Hepatocyte (in vitro differentiated cells): ENCODE results near the gene POMGNT2. TPM values are rescaled to one million over a fixed set of nuclear protein-coding genes. Genes with fewer than 3 reads are reported as not detected.

Experiments
- DNase-seq: peaks from one replicate; pipeline ENCODE4 v3.0.0-alpha.2; 2016; ENCODE audit warnings: low spot score
- H2AFZ ChIP-seq: fragments of 200-600 bp; sonication (generic); 2 replicates; pipeline ENCODE4 v1.6.0; 2016; ENCODE audit warnings: antibody characterized with exemption, mild to moderate bottlenecking
- H3K27ac ChIP-seq: fragments of 200-600 bp; sonication (generic); 2 replicates; pipeline ENCODE4 v1.5.1; 2016; ENCODE audit warnings: mild to moderate bottlenecking
- H3K27me3 ChIP-seq: fragments of 200-600 bp; sonication (generic); 2 replicates; pipeline ENCODE4 v1.6.1; 2016
- H3K36me3 ChIP-seq: fragments of 200-600 bp; sonication (generic); replicated peaks from 2 replicates; pipeline ENCODE4 v1.5.1; 2016; ENCODE audit warnings: low read depth; ENCODE audit not compliant: insufficient read depth
- H3K4me1 ChIP-seq: fragments of 200-600 bp; sonication (generic); 2 replicates; pipeline ENCODE4 v1.5.1; 2016; ENCODE audit warnings: mild to moderate bottlenecking, moderate library complexity; ENCODE audit not compliant: insufficient read depth
- H3K4me2 ChIP-seq: fragments of 200-600 bp; sonication (generic); 2 replicates; pipeline ENCODE4 v1.6.0; 2016
- H3K4me3 ChIP-seq: fragments of 200-600 bp; sonication (generic); 2 replicates; pipeline ENCODE4 v1.5.1; 2016; ENCODE audit warnings: mild to moderate bottlenecking
- H3K79me2 ChIP-seq: fragments of 200-600 bp; sonication (generic); 2 replicates; pipeline ENCODE4 v1.6.0; 2017; ENCODE audit warnings: mild to moderate bottlenecking
- H3K9me2 ChIP-seq: fragments of 200-600 bp; sonication (generic); replicated peaks from 2 replicates; pipeline ENCODE4 v1.6.0; 2017; ENCODE audit warnings: mild to moderate bottlenecking; ENCODE audit not compliant: insufficient read depth
- H3K9me3 ChIP-seq: fragments of 200-600 bp; sonication (generic); 2 replicates; pipeline ENCODE4 v1.5.1; 2016; ENCODE audit warnings: low read depth, mild to moderate bottlenecking
- H4K20me1 ChIP-seq: fragments of 200-600 bp; sonication (generic); 2 replicates; pipeline ENCODE4 v1.6.0; 2016; ENCODE audit warnings: mild to moderate bottlenecking; ENCODE audit not compliant: insufficient read depth, poor library complexity, severe bottlenecking
- EZH2 ChIP-seq: fragments of 200-600 bp; sonication (generic); IDR thresholded peaks from 2 replicates; pipeline ENCODE4 v1.6.1; 2016; ENCODE audit warnings: antibody characterized with exemption, mild to moderate bottlenecking, borderline replicate concordance
- EZH2phosphoT487 ChIP-seq: fragments of 200-600 bp; sonication (generic); IDR thresholded peaks from one replicate; pipeline ENCODE4 v1.6.1; 2018; ENCODE audit warnings: antibody characterized with exemption, mild to moderate bottlenecking, low read depth, moderate library complexity; ENCODE audit not compliant: unreplicated experiment, severe bottlenecking
- WGBS: methylation state at CpG from one replicate; pipeline ENCODE4 v1.1.6; 2016; ENCODE audit warnings: low lambda C conversion rate; ENCODE audit errors: missing lambda C conversion rate; 5-methylcytosine and 5-hydroxymethylcytosine counted together
- polyA plus RNA-seq: library from polyadenylated mRNA; unstranded; fragments of >200 nt; fragmentation: Nextera tagmentation; extraction: Ambion mirVana; gene quantifications from 2 replicates; pipeline ENCODE4 v1.2.1, GENCODE V29; 2016
- total RNA-seq: library from RNA; depleted of rRNA; stranded (reverse); fragments of >200 nt; gene quantifications from 2 replicates; pipeline ENCODE4 v1.2.3, GENCODE V29; 2014
- TF ChIP-seq, protein P1 (sequence below): fragments of 200-600 bp; sonication (generic); IDR thresholded peaks from 2 replicates; pipeline ENCODE4 v1.5.1; 2016; ENCODE audit warnings: antibody characterized with exemption, mild to moderate bottlenecking; ENCODE audit not compliant: poor library complexity

Gene POMGNT2
- total and polyA plus RNA-seq, 2 experiments from 2014 or later: 27.6 to 45.6 TPM

DNA sequence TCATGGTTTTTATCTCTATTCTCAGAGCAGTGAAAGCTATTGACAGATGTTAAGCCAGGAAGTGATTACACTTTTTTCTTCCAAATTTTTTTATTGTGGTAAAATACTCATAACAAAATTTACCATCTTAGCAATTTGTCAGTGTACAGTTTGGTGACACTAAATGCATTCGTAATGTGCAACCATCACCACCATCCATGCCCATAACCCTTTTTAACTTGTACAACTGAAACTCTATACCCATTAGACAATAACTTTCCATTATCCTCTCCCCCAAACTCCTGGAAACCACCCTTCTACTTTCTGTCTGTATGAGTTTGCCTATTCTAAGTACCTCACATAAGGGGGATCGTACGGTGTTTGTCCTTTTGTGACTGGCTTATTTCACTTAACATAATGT lies 15.1 kb upstream of the POMGNT2 start:
- Histone ChIP-seq H3K4me2 (no peak overlapping the region), H3K27ac (no peak overlapping the region), H4K20me1 (no peaks in the 10 kb centered on the region), H3K9me2 (no peaks in the 10 kb centered on the region), H3K9me3 (no peaks in the 10 kb centered on the region), H2AFZ (no peak overlapping the region), H3K4me3 (no peak overlapping the region), H3K27me3 (no peaks in the 10 kb centered on the region), H3K79me2 (no peaks in the 10 kb centered on the region), H3K36me3 (no peaks in the 10 kb centered on the region), H3K4me1 (no peaks in the 10 kb centered on the region)
- DNase-seq: no peak
- TF ChIP-seq, protein P1, sequence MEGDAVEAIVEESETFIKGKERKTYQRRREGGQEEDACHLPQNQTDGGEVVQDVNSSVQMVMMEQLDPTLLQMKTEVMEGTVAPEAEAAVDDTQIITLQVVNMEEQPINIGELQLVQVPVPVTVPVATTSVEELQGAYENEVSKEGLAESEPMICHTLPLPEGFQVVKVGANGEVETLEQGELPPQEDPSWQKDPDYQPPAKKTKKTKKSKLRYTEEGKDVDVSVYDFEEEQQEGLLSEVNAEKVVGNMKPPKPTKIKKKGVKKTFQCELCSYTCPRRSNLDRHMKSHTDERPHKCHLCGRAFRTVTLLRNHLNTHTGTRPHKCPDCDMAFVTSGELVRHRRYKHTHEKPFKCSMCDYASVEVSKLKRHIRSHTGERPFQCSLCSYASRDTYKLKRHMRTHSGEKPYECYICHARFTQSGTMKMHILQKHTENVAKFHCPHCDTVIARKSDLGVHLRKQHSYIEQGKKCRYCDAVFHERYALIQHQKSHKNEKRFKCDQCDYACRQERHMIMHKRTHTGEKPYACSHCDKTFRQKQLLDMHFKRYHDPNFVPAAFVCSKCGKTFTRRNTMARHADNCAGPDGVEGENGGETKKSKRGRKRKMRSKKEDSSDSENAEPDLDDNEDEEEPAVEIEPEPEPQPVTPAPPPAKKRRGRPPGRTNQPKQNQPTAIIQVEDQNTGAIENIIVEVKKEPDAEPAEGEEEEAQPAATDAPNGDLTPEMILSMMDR: no peak
- 92% methylated on average over 3 of the region's 3 CpGs for WGBS

DNA sequence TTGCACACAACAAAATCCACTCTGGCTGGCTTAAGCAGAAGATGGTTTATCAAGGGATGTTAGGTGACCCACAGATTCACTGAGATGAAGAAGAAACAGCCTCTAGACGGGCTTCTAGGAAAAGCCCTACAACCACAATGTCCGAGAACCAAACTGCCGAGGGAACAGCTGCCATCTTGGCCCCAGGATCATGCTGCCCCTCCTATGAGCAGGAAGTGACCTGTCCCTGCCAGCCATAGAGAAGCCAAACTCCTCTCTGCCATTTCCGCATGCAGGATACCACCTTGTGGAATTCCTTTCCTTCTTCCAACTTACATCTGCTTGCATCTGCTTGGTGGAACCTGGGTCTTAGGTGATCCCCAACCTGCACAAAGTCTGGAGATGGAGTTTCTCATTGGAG lies 11.4 kb upstream of the POMGNT2 start:
- 85% methylated on average over 4 of the region's 4 CpGs for WGBS
- no peaks in the 10 kb centered on the region for H4K20me1 ChIP-seq
- no peaks in the 10 kb centered on the region for H3K9me3 ChIP-seq
- no peak for TF ChIP-seq EZH2
- TF ChIP-seq EZH2phosphoT487: no peak
- TF ChIP-seq, protein P1: no peak
- no peaks in the 10 kb centered on the region for H3K4me1 ChIP-seq
- no peak overlapping the region for H2AFZ ChIP-seq
- no peak overlapping the region for H3K4me3 ChIP-seq
- no peak overlapping the region for H3K4me2 ChIP-seq
- no peaks in the 10 kb centered on the region for H3K79me2 ChIP-seq
- no peak overlapping the region for H3K27ac ChIP-seq
- H3K9me2 ChIP-seq: no peaks in the 10 kb centered on the region
- no peak for DNase-seq
- H3K36me3 ChIP-seq: no peaks in the 10 kb centered on the region
- H3K27me3 ChIP-seq: no peaks in the 10 kb centered on the region

DNA sequence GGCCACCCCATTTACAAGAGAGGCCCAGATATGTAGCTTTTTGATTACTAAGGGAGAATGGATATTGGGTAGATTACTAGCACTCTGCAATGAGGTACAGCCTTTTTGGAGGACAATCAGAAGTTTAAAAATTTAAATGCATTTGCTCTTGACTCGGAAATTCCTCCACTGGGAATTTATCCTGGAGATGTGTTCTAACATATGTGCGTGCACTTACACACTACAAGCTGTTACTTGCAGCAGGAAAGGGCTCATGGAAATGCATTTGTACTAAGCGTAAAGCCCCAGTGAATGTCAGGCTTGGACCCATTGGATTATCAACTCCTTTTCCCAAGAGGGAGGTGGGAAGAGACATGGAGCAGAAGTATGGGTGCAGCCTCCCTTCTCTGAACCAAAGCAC lies 7.8 kb upstream of the POMGNT2 start:
- Histone ChIP-seq H3K79me2 (no peaks in the 10 kb centered on the region), H3K9me2 (no peaks in the 10 kb centered on the region), H3K4me3 (no peak overlapping the region), H4K20me1 (no peaks in the 10 kb centered on the region), H3K27ac (no peak overlapping the region), H3K27me3 (no peaks in the 10 kb centered on the region), H3K9me3 (no peaks in the 10 kb centered on the region), H2AFZ (no peak overlapping the region), H3K36me3 (no peaks in the 10 kb centered on the region), H3K4me2 (no peak overlapping the region), H3K4me1 (no peaks in the 10 kb centered on the region)
- no peak for DNase-seq
- 88% methylated on average over 3 of the region's 3 CpGs for WGBS
- no peak for TF ChIP-seq EZH2
- TF ChIP-seq, protein P1: no peak
- TF ChIP-seq EZH2phosphoT487: no peak

DNA sequence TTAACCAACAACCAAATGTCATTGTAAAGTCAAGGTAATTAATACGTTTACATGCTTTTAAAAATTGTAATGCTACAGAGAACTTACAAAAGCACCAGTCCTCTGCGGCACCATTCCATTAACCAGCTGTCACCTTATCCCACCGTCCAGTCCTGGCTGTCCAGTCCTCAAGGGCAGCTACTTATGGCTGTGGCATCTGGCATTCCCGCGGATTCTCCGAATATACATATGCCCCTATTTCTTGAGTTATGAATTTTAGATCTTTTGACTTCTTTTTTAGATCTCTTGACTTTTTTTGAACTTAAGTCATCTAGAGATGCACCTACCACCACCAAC lies 382 bp upstream of the POMGNT2 start:
- Histone ChIP-seq H4K20me1 (no peaks in the 10 kb centered on the region), H3K79me2 (peaks cover 16% of the 10 kb centered on the region), H3K27ac (no peak overlapping the region), H3K36me3 (no peaks in the 10 kb centered on the region), H3K27me3 (no peaks in the 10 kb centered on the region), H2AFZ (peak overlapping the region; percentile 1), H3K9me3 (no peaks in the 10 kb centered on the region), H3K4me3 (no peak overlapping the region), H3K4me1 (peaks cover 10% of the 10 kb centered on the region), H3K4me2 (peak overlapping the region; percentile 70), H3K9me2 (no peaks in the 10 kb centered on the region)
- TF ChIP-seq EZH2 (no peak), EZH2phosphoT487 (no peak)
- TF ChIP-seq, protein P1: no peak
- DNase-seq: no peak
- 11% methylated on average over 6 of the region's 6 CpGs for WGBS
